Measurements from ENCODE around the gene CLTCL1.

GRCh38 chr22:19331975-19332374, 40.5 kb upstream of the CLTCL1 start:
- TF ChIP-seq POLR2AphosphoS5 (IDR thresholded peaks at IDR 0.05; ENCODE audit: low read depth, low read length) (no peak), POLR2A (IDR thresholded peaks at IDR 0.05; ENCODE audit: low read depth, low read length) (no peak), TAF1 (IDR thresholded peaks at IDR 0.05; ENCODE audit: borderline replicate concordance, low read depth, low read length) (no peak)

All from GM12892 (cell line).